ENCODE results near the gene SMPD1.

DNA sequence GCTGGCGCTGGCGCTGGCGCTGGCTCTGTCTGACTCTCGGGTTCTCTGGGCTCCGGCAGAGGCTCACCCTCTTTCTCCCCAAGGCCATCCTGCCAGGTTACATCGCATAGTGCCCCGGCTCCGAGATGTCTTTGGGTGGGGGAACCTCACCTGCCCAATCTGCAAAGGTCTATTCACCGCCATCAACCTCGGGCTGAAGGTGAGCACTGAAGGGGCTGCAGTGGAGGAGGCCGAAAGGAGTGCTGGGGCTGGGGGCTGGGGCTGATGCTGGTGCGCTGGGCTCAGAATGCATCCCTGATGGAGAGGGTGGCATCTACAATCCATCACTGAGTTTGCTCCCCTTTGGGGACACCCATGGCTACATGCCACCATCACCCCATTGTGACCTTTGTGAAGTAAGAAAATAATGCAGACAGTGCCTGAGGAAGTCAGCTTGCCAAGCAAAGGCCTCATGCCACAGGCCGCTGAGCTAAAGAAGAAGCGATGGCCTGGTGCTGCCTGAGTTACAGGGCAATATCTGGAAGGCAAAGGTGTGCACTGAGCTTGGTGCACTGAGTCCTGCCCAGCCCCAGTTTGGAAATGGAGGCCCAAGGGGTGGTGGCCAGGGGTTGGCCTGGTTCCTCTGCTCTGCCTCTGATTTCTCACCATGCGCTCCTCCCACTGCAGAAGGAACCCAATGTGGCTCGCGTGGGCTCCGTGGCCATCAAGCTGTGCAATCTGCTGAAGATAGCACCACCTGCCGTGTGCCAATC, 620 bp downstream of the SMPD1 start:
- TF ChIP-seq POLR2A (IDR thresholded peaks at IDR 0.05; ENCODE audit: low read length) (no peak), GATA1 (IDR thresholded peaks at IDR 0.05; ENCODE audit: low read depth, low read length) (no peak)
